GM21576 (cell line): ENCODE measurements around the gene PTS.
A peak's percentile ranks its signal among the peaks of the same experiment; 100 is the strongest.

Source experiments
- ATAC-seq: cut with Tn5 transposase; IDR thresholded peaks from one replicate; pipeline ENCODE4 v1.9.1; 2021; ENCODE audit warnings: mild to moderate bottlenecking, moderate library complexity; ENCODE audit not compliant: unreplicated experiment

PTS gene

DNA sequence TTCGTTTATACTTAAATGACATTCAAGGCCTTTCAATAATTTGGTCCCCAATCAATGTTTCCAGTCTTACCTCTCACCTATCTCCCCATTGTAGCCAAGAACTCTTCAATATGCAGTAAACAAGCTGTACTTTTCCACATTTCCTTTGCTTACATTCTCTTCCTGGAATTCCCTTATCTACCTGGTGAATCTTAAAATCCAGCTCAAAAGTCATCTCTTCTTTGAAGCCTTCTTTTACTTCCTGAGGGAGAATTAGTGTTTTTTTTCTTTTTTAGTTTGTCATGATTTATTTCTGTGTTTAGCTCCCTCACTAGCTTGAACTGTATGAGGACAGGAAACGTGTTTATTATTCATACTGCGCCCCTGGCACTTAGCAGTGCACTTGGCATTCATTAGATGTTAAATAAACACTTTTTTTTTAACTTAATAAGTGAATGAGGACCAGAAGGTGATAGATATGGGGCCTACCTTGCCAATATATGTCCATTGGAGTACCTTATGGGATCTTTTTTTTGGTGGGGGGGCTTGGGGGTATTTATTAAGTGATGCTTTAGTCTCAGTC is 4.9 kb upstream of the PTS start:
- no peak for ATAC-seq

DNA sequence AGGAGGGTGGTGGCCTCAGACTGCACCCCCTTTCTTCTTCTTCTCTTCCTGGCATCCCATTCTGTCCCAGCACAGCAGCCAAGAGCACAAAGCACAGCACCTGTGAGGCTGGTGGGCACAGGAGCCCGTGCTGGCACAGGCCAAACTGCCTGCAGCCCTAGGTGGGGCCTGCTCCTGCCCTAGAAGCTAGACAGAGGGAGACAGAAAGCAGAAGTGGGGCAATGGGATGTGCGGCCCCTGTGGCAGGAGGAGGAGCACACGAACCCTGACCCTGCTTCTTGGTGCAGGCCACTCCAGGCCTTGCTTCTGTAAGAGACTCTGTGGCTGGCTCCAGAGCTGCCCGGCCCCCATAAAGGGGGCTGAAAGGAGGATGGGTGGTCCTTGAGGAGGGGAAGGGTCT is 3.9 kb upstream of the PTS start:
- ATAC-seq: no peak

DNA sequence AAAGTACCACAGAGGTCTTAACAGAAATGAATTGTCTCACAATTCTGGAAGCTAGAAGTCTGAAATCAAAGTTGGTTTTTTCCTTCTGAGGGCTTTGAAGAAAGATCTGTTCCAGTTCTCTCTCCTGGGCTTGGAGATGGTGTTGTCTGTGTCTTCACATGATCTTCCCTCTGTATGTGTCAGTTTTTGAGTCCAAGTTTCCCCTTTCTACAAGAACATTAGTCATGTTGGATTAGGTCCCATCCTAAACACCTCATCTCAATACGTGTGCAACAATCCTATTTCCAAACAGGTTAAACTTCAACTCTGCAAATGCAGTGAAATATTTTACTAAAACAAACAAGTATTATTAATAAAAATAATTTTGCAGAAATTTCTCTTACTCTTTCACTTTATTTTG is 3.1 kb upstream of the PTS start:
- ATAC-seq: no peak

DNA sequence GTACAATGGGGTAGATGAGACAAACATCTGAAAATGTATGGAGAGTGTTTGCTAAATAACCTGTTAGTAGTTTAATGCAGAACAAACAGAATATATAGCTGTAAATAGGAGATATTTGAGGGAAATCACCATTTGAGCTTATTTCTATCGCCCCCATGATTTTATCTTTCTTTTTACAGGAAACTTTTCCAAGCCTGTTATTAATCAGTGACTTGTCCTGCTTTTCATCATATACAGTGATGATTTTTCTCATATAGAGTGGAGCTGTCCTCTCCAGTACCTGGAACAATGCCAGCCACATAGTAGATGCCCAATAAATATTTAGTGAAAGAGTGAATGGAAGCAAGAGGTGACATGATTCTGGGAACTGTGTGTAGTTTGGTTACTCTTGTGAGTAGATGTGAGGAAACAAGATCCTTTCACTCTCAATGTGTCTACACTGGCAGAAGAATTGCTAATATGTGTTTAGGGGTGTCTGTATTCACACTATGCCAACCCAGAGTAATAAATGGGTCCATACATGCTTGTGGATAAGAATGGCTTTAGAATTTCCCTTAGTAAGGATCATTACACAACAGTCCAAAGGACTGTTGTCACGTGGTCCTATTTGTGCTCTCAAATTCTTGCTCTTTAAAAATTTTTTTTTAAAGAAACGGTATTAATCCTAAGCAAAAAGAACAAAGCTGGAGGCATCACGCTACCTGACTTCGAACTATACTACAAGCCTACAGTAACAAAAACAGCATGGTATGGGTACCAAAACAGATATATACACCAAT is 2.3 kb upstream of the PTS start:
- ATAC-seq: no peak

- no peak for ATAC-seq
These were observed 521 bp upstream of the PTS start for GRCh38 chr11:112225753-112226061.

DNA sequence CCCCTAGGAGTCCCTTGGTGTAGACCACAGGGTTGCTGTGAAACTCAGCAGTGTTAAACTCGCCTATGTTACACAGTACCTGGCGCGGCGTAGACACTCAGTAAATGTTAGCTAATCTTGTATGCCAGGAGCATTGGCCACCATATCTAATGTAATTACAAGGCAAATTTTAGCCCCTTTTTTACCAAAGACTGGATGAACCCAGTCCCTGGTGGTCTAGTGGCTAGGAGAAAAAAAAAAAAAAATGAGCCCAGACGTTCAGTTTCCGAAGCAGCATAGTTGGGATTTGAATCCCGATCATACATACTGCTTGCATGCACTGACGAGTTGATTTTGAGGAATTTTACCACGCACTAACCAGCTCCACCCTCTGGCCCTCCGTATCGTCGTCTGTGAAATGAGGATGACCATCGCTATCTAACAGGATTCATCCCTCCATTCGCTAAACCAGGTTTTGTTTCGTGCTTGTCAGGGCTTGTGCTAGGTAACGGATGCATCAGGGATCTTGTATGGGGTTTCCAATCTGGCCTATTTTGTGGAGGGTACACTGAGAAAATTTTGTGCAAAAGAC is 688 bp downstream of the PTS start:
- peak; percentile 43 for ATAC-seq

DNA sequence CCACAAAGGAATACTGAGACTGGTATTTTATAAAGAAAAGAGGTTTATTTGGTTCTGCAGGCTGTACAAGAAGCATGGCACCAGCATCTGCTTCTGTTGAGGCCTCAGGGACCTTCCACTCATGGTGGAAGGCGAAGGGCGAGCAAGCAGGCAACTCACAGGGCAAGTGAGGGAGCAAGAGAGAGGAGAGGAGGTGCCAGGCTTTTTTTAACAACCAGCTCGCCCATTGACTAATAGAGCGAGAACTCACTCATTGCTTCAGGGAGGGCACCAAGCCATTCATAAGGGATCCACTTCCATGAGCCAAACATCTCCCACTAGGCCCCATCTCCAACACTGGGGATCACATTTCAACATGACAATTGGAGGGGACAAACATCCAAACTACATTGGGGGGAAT is 1.2 kb downstream of the PTS start:
- ATAC-seq: no peak

GRCh38 chr11:112228706-112229105 is 2.5 kb downstream of the PTS start:
- ATAC-seq: no peak

- no peak for ATAC-seq
These were observed 2.9 kb downstream of the PTS start for GRCh38 chr11:112229159-112229558.

DNA sequence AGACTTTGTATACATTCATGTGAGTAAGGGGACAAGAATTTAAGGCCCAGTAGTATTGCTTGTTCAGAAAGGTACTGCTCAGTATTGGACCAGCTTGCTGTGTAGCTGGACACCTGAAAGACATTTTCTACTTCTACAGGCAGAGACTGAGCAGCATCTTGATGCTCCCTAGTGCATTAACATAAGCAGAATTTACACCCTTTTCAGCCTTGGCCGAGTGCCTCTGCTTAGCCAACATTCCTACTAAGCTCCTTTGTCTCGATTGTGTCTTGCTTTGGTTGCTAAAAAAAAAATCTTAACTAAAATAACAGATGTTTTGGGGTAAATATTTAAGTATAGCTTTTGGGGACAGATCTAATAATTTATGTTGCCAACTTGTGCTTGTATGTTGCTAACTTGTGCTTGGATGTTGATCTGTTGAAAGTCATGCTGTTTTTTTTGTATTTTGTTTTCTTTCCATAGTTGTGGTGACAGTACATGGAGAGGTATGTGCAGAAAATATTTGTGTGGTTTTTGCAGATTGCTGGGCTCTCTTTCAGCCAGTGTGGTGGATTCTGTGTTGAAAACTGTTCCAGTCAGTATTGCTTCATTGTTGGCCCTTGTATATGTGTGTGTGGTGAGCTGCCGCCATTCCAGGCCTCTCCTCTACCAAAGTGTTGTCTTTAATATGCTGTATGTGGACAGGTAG is 3.7 kb downstream of the PTS start:
- ATAC-seq: no peak

DNA sequence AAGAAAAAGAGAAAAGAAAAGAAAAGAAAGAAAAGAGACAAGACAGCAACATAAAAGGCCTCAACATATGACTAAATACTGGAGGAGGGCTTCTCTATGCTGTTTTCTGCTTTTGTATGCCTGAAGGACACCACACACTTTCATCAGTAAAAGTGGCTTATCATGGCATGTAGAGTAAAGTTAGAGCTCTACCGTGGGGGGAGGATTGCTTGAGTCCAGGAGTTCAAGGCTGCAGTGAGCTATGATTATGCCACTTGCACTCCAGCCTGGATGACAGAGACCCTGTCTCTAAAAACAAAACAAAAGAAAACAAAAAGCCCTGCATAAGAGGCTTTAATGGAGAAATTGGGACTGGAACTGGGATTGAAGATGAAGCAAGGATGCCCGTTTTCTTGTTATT is 5.7 kb downstream of the PTS start:
- ATAC-seq: no peak

- no peak for ATAC-seq
These were observed 9.6 kb downstream of the PTS start for GRCh38 chr11:112235750-112236390.

DNA sequence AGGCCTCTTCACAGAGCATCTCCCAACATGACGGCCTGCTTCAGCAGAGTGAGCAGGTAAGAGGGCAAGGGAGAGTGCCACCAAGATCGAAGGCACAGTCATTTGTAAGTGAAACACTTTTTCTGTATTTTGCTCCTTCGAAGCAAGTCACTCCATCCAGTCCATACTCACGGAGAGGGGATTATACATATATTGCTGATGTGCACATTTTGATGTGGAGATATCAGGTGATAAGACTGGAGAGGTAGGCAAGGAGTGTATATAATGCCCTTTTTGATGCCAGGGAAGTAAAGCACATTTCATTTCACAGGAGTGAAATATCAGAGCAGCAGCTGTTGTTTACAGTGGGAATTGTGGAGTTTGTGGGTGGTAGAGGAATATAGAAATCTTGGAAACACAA is 11.2 kb downstream of the PTS start:
- ATAC-seq: no peak

DNA sequence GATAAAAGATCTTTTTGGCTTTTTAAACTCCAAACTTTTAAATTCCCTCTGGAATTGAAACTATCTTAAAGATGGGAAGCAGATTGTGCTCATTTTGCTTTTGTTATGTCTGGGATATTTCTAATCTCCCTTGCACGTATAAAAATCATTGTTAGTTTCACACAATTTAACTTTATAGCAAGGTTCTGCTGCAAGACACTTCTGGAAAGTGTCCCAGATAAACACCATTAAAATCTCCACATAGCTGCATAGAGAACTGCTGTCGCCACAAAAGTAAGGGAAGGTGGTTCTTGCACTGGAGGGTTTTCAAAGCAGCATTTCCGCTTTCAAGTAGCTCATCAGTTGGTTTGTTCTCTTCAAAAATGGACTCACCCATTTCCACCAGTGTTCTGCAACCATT is 11.8 kb downstream of the PTS start:
- ATAC-seq: no peak

DNA sequence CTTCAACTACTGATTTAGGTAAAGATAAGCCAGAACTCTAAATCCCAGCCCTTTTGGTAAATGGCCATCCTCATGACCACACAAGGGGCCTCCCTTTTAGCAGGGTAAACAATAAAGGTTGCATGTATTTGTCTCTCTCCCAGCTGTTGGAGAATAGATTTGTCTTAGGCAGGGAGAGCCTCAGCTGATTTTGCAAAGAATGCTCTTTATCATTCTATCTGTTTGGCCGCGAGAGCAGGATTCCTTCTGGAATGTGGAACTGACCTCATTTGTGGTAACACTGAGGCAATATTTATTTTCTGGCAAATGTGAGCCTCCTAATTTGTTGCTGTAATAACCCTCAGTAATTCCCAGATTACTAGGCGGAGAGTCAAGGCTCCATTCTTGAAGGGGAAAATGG is 15.3 kb downstream of the PTS start:
- no peak for ATAC-seq

DNA sequence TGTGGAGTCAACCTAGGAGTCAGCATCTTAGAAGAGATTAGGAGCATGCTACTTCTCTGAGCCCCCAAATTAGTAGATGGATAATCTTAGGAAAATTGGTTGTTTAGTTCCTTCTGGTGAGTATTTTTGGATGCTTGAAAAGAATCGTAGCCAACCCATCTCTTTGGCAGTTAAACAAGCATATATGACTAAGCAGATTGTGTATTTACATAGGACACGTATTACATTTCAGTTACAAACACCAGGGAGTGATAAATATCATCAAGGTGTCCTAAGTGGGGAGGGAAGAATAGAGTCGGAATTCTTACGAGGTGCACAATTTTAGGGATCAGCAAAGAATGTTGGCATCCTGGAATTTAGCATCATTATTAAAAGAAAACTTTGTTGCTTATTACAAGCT is 21.0 kb downstream of the PTS start:
- ATAC-seq: no peak

DNA sequence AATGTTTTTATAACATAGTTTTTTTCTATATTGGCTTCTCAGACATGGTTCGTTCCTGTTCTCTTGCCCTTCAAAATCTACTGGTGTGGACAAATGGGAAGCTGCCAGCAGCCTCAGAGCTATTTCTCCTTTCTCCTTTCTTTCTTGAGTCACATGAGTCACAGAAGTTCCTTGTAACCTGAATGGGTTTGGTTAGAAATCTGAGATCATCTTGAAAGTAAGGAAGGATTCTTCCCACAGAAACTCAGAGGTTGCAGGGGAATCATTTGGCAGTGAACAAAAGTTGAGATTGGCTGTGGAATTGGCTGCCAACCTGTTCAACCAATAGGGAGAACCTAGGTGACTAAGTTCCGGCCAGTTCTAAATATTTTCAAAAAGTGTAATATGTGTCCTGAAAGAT is 22.0 kb downstream of the PTS start:
- ATAC-seq: no peak

DNA sequence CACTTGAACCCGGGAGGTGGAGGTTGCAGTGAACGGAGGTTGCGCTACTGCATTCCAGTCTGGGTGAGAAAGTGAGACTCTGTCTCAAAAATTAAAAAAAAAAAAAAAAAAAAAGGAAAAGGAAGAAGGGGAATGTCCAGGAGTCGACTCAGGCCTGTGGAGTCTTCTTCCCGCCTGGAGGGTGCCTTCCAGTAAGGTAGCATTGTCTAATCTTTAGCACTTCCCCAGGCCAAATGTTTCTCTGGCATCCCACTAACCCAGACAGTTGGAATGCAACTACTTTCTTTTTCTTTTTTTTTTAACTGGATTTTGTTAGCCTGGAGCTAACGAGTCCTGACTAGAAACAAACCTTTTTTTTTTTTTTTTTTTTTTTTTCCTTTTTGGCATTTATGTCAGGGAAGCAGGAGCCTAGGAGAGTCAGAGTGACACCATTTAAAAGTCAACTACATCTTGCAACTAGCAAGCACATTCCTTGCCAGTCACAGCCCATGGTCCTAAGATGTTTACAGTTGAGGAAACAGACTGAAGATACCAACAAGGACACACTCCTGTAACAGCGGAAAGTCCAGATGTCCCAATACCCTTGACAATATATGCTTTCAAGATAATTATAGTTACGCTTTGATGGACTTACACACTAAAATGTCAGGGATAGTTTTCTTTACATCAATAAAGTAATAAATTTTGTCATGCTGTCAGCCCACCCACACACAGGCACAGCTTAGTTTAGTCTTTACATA is 23.8 kb downstream of the PTS start:
- no peak for ATAC-seq

DNA sequence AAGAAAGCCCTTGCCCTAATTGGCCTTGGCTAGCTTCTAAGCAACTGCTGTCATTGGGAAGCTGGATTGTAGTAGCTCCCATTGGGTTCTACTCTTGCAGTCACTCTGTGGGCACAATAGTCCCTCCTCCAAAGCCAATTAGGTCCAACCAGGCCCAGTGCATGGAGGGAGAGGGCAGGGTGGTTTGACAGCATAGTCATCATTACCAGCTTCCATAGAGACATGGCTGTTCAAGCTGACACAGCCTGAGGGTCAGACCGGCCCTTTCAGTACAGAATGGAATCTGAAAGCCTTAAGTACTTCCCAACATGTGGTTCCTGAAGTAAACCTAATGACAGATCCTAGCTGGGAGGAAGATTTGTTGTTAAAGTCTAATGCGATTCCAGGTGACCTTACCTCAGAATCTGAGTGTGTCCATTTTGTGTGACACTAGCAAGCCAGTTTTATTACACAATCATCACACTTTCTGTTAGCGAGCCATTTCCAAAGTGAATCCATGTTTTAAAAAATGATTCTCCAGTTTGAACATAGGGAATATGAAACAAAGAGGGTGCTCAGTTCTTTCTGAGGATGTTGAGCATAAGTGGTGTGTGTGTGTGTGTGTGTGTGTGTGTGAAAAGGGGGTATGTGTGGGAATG is 27.5 kb downstream of the PTS start:
- no peak for ATAC-seq

GRCh38 chr11:112255067-112255720 is 29.0 kb downstream of the PTS start:
- ATAC-seq: no peak
